HG03097 (cell line): Measurements from ENCODE around the gene CCDC40.
"Not testable (repeated sequence)": the region's sequence is repeated elsewhere in the genome, so short reads cannot be mapped to it uniquely, and the experiment has no call there.

Experiments
- ATAC-seq: cut with Tn5 transposase; IDR thresholded peaks from one replicate; pipeline ENCODE4 v1.9.1; 2021; ENCODE audit not compliant: unreplicated experiment, low FRiP score

The CCDC40 gene

DNA sequence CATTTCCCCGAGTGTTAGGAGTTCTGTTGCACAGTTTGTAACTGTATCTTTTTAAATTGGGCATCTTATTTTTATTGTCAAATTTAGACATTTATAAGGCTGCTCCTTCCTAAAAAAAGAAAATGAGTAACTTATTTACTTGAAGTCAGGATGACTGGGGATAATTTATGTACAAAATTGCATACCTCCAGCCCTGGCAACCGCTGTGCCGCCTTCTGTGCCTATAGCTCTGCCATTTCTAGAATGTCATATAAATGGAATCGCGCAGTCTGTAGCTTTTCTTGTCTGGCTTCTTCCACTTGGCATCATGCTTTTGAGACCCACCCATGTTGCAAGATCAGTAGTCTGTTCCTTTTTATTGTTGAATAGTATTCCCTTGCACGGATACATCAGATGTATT, 36.0 kb downstream of the CCDC40 start:
- ATAC-seq: no peak

DNA sequence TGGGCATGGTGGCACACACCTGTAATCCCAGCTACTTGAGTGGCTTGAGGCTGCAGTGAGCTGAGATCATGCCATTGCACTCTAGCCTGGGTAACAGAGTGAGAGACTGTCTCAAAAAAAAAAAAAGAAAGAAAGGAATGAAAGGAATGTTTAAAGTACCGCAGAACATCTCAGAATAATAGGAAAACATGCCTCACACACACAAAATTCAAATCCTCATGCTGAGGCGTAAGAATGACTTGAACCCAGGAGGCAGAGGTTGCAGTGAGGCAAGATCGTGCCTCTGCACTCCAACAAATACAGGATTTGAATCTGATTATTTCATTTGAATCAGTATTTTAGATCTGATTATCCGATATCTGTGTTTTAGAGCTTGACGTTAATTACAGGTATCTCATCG, 43.6 kb downstream of the CCDC40 start:
- no peak for ATAC-seq

DNA sequence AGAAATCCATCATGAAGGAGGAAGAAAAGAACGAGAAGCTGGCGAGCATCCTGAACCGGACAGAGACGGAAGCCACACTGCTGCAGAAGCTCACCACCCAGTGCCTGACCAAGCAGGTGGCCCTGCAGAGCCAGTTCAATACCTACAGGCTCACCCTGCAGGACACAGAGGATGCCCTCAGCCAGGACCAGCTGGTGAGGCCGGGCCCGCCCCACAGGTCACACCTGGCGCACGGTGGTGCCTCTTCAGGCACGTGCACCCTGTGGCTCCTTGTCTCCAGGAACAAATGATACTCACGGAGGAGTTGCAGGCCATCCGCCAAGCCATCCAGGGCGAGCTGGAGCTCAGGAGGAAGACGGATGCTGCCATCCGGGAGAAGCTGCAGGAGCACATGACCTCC, 45.2 kb downstream of the CCDC40 start:
- ATAC-seq: no peak

DNA sequence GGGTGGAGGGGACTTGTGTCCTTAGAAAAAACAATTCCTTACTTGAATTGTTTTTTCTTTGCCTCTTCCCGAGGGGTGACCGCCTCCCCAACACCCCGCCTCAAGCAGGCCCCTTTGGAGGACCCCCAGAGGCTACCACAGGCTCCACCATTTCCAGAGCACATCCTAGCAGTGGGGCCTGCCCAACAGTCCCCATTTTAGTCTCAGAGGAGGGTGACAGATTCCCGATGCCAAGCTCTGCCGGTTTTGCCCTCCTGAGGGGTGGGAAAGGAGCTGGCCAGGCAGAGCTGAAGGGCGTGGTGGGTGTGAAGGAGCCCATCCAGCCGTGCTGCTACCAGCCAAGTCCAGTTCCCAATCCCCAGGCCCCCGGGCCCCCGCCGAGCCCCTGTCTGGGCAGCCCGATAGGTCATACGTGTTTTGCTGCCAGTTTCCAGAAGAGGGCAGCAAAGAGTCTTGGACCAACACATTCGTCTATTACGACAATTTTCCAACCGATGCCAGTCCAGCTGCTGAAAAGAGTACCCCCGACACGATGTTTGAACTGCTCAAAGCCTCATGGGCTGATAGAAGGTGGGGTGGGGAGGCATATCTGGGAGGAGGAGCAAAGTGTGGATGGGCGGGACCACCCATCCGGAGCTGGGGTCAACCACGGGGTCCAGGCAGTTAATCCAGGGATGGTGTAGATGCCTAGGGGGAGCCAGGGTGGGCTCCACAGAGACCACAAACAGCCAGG, 46.1 kb downstream of the CCDC40 start:
- ATAC-seq: no peak

DNA sequence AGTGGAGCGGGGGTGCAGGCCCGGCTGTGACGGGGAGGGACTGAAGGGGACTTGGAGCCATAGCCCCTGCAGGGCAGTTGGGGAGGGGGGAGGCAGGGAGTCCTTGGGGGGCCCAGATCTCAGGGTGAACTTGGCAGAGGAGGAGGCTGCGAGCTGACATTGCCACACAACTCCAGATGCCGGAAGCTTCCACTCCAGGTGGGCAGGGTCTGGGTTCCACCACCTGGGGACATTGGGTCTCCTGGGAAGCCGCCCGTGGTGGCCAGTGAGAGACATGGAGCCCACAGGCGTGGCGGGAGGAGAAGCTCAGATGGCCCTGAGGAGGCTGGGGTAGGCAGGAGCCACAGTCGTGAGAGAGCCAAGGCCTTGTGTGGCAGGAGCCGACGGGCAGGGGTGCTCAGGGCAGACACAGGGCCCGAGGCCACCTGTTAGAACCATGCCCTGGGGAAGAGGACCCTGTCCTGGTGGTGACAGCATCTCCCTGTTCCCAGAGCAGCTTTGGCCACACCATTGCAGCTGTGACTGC, 46.8 kb downstream of the CCDC40 start:
- ATAC-seq: no peak

DNA sequence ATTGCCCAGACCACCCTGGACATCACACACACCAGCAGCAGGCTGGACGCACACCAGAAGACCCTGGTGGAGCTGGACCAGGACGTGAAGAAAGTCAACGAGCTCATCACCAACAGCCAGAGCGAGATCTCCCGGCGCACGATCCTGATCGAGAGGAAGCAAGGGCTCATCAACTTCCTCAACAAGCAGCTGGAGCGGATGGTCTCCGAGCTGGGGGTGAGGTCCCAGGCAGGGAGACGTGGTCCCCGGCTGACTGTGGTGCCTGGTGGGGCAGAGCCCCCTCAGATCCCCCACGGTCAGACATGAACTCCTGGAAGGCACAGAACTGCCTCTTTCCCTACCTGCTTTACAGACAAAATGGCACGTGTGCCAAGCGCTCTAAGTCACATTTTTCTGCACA, 48.3 kb downstream of the CCDC40 start:
- ATAC-seq: no peak

DNA sequence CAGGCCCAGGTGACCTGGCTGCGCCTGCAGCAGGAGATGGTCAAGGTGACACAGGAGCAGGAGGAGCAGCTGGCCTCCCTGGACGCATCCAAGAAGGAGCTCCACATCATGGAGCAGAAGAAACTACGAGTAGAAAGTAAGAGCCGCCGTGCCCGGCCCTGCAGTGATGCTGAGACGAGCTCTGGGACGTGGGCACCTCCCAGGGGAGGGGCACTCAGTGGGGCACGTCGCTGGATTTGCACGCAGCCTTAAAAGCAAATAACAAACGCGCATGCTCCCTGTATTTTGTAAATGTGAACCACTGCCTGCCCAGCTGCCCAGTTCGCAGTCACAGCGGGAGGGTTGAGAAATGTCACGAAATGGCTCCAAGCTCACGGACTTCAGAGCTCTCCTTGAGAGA, 49.6 kb downstream of the CCDC40 start:
- no peak for ATAC-seq

DNA sequence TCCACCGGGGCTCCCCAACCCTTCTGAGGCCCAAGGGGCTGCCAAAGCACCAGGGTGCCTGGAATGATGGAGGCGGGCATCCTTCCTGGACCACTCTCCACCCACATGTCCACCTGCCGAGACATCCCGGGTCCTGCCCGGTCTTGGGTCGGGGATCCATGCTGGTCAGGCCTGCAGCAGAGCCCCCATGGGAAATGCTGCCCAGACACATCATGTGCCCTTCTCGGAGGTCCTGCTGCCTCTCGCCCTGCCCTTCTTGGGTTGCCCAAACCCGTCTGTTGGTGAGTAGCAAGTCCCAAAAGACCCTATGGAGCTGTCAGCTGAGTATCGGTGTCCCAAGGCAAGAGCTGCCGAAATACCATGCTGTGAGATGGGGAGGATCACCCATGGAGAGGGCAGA, 50.2 kb downstream of the CCDC40 start:
- ATAC-seq: no peak

DNA sequence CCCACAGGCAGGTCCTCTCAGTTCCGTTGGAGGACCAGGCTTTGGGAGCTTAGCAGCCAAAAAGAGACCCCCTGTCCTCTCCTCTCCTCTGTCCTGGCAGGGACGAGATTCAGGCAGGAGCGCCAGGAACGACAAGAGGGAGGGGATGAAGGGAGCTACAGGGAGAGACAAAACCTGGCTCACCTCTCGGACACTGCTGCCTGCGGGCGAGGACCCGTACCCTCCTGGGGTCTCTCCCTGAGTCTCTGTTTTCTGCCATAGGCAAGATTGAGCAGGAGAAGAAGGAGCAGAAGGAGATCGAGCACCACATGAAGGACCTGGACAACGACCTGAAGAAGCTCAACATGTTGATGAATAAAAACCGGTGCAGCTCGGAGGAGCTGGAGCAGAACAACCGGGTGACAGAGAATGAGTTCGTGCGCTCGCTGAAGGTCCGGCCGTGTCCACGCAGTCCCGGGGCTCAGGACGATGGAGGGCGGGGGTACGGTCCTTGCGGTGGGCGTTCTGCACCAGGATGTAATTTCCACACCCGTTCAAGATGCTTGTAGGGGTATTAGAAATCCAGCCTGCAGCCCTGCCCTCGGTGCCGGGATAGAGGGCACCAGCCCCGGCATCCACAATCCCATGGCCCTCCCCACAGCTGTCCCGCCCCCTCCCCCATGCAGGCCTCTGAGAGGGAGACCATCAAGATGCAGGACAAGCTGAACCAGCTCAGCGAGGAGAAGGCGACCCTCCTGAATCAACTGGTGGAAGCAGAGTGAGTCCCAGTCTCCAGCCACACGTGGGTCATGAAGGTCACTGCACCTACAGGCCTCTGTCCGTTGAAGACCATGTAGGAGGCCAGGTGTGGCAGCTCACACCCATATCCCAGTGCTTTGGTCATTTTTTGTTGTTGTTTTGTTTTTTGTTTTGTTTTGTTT, 51.2 kb downstream of the CCDC40 start:
- no peak for ATAC-seq

DNA sequence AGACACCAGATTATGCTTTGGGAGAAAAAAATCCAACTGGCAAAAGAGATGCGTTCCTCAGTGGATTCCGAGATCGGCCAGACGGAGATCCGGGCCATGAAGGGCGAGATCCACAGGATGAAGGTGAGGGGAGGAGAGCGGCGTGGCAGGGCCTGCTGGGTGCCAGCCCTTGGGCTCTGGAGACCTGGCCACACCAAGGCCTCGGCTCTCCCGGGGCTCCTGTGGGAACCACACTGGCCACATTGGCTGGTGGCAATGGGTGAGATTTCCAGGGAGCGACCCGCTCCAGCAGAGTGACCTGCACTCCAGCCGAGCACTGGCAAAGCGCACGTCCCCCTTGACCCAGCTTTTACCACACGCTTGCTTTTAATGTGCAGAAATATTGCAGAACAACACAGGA, 53.3 kb downstream of the CCDC40 start:
- no peak for ATAC-seq

DNA sequence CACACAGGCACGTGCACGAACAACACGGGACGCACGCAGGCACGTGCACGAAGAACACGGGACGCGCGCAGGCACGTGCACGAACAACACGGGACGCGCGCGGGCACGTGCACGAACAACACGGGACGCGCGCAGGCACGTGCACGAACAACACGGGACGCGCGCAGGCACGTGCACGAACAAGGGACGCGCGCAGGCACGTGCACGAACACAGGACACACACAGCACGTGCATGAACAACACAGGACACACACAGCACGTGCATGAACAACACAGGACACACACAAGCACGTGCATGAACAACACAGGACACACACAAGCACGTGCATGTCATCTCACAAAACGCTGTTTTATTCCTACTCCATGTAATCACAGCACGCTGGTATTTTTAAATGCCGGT, 53.7 kb downstream of the CCDC40 start:
- ATAC-seq: not testable (repeated sequence)

DNA sequence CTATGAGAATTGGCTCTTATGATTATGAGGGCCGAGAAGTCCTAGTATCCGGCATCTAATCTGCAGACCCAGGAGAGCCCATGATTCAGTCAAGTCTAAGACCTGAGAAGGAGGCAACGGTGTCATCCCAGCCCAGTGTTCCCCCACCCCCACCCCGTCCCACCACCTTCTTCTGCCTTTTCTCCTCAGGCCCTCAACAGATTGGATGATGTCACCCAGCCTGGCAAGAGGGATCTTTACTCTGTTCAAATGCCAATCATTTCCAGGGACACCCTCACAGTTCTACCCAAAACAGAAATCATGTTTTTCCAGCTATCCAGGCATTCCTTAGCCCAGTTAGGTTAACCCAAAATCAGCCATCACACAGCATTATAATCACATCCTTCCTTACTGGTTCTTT, 54.9 kb downstream of the CCDC40 start:
- no peak for ATAC-seq

DNA sequence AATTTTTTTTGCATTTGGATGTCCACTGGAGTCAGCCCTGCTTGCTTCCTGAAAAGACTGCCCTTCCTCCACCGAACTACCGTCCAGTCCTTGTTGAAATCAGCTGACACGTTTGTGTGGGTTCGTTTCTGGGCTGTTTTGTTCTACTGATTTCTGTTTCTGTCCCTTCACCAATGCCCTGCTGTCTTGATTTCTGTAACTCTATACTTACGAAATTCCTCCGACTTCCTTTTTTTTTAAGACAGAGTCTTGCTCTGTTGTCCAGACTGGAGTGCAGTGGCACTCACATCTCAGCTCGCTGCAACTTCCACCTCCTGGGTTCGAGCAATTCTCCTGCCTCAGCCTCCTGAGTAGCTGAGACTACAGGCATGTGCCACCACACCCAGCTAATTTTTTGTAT, 56.5 kb downstream of the CCDC40 start:
- ATAC-seq: no peak

DNA sequence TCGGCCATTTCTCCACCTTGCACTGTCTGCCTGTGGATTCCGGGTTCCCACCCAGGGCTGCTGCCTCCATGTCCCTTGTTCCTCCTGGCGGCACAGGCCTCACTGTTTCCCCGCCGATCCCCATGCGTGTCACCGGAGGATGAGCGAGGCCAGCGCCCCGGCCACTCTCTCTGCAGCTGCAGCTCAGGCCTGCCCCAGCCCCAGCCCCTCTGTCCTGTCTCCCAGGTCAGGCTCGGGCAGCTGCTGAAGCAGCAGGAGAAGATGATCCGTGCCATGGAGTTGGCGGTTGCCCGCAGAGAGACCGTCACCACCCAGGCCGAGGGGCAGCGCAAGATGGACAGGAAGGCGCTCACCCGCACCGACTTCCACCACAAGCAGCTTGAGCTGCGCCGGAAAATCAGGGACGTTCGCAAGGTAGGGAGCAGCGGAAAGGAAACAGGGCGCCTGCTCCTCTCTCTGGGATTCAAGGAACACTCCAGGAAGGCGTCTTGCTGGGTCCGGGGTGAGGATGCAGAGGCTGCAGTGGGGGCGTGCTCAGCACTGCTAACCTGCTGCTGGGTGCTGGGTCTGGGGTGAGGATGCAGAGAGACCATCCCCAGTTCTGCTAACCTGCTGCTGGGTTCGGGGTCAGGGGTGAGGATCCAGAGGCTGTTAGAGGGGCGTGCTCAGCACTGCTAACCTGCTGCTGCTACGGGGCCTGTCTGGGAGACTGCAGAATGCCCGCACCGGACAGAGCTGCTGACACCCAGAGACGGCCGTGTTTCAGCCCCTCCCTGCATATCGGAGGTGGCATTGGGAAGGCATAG, 58.8 kb downstream of the CCDC40 start:
- no peak for ATAC-seq

DNA sequence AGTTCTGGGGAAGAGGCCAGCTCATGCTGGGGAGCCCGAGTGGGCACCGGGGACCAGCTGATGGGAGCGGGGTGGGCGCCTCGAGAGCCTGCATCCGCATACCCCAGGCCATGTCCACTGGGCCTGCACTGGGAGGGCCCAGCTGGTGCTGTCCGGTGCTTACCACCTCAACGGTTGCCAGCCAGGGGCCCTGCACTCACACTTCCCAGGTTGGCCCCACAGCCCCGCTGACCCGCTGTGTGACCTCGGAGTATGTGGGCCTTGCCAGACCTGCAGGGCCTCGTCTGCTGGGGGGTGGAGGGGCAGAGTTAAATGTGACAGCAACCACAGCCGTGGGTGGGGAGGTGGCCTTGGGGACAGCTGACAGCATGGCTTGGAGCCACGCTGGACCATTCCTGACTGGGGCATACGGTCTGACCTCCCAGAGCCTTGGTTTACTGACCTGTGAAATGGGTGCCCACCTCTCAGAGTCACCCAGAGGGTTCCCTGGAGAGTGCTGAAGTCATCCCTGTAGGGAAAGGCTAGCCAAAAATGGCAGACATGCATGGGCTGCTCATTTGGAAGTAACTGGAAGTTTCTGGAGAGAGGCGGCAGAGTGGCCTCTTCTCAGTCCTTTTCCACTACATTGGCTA, 59.5 kb downstream of the CCDC40 start:
- no peak for ATAC-seq

DNA sequence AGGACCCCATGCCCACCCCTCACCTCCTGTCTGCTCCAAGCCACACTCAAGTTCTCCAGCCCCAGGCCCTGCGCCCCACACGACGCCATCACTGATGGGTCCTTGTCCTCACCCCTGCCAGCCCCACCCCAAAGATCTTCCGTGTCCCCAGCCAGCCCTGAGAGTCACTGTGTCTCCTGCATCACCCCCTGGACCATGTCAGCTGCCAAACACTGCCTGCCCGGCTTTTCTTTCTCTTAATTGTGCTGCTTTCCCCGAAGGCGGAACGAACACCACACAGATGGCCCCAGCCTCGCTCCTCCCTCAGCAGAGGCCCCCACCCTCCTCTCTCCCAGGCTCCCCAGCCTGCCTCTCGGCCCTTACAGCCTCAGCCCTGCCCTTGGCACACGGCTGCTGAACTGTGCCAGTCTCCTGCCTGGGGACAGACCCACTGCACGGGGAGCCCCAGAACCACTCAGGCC, 60.1 kb downstream of the CCDC40 start:
- no peak for ATAC-seq

DNA sequence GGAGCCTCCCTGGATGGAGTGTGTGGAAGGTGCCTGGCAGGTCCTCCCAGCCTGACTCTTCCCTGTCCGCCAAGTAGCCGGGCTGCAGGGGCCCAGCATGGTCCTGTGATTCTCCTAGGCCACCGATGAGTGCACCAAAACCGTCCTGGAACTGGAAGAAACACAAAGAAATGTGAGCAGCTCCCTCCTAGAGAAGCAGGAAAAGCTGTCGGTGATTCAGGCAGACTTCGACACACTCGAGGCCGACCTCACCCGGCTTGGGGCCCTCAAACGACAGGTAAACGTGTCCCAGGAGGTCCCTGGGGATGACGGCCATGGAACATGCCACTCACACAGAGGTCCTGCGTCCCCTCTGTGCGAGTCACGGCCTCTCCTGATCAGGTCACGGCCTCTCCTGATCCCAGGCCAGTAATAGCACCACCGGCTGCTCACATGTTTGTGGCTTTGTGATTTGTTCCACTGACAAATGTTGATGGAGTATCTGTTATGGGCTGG, 60.7 kb downstream of the CCDC40 start:
- ATAC-seq: no peak

DNA sequence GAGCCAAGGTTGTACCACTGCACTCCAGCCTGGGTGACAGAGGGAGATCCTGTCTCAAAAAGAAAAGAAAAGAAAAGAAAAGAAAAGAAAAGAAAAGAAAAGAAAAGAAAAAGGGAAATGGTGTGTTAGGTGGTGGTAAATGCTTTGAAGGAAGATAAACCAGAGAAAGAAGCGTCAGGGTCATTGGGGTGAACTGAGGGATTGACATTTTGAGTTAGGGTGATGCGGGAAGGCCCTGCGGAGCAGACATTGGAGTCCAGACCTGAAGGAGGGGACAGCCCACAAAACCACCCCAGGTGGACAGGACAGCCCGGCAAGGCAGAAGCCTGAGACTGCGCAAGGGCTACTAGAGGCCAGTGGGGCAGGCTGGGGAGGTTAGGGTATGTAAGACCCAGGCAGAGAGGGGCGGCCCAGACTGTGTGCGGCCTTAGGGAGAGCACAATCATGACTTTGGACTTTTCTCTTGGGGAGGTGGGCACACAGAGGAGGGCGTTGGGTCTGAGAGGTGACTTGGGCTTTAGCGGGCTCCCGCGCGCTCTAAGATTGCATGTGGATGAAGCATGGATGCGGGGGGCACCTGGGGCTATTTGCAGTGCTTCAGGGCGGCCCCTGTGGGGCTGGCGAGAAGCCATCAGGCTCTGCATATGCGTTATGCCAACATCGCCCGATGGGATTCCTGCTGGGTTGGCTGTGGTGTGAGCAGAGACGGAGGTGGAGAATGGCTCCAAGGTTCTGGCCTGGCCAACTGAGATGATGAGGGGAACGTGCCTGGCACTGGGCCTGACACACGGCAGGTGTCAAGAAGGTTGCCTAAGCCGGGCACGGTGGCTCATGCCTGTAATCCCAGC, 61.6 kb downstream of the CCDC40 start:
- ATAC-seq: no peak

DNA sequence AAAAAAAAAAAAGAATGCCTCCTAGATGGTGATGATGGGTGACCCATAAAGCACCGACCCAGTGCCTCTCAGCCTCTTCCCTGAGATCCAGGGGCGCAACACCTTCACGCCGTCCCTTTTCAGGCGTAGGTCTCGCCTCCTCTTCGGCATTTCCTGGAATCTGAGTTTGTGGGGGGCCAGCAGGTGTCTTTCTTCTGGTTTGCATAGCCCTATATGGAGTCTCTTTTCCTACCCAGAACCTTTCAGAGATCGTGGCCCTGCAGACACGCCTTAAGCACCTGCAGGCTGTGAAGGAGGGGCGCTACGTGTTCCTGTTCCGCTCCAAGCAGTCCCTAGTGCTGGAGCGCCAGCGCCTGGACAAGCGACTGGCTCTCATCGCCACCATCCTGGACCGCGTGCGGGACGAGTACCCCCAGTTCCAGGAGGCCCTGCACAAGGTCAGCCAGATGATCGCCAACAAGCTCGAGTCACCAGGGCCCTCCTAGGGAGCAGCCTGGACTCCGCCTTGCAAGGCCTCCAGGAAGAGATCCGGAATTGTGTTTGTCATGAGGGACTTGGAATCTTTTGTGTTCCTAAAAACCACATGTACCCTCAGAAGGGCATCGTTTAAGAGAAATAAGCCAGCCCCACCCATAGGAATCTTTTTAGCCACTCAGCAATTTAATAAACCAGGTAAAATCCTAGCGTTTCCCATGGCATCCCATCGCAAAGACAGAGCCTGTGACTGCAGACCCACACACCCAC, 63.0 kb downstream of the CCDC40 start:
- ATAC-seq: no peak
